Adrenal gland (tissue), 12 donors: Measurements from ENCODE around the gene UACA. TPM values are rescaled to one million over a fixed set of nuclear protein-coding genes. Genes with fewer than 3 reads are reported as not detected.
"Not testable (repeated sequence)": the region's sequence is repeated elsewhere in the genome, so short reads cannot be mapped to it uniquely, and the experiment has no call there.

ENCODE experiments used
- DNase-seq, 7 donors: peaks; one replicate each; pipeline ENCODE4 v3.0.0-alpha.2; 2019 to 2020
- H3K27ac ChIP-seq, 5 donors: fragments of 200-600 bp; sonication (generic) in 4 of 5; 1 replicate in 3 of 5; 2 replicates in 2 of 5; pipeline versions ENCODE4 v1.5.1 to v1.8.0; 2016 to 2020; ENCODE audit warnings: mild to moderate bottlenecking in 1 of 5
- H3K27me3 ChIP-seq: fragments of 200-600 bp; 2 replicates; pipeline ENCODE4 v1.8.0; 2021
- H3K36me3 ChIP-seq, 2 donors: fragments of 200-600 bp; replicated peaks in 1 of 2; 1 replicate in 1 of 2; 2 replicates in 1 of 2; pipeline versions ENCODE4 v1.5.1 to v1.8.0; 2018 to 2022
- H3K4me1 ChIP-seq, 2 donors: fragments of 200-600 bp; replicated peaks in 1 of 2; 1 replicate in 1 of 2; 2 replicates in 1 of 2; pipeline versions ENCODE4 v1.5.1 to v1.8.0; 2018 to 2021
- H3K4me3 ChIP-seq, 4 donors: fragments of 200-600 bp; sonication (generic) in 3 of 4; one replicate each; pipeline ENCODE4 v1.5.1; 2016 to 2018
- H3K9me3 ChIP-seq, 3 donors: fragments of 200-600 bp; sonication (generic) in 1 of 3; replicated peaks in 1 of 3; 1 replicate in 2 of 3; 2 replicates in 1 of 3; pipeline versions ENCODE4 v1.5.1 to v1.8.0; 2016 to 2021
- CTCF ChIP-seq, 6 experiments: fragments of 450-650 bp in 4 of 6; fragments of 200-600 bp in 2 of 6; sonication (generic) in 1 of 6; IDR thresholded peaks; 1 replicate in 5 of 6; 2 replicates in 1 of 6; pipeline versions ENCODE4 v1.5.1 to v1.8.0; 2016 to 2021; ENCODE audit warnings: antibody characterized with exemption in 6 of 6, mild to moderate bottlenecking in 2 of 6, moderate library complexity in 1 of 6
- POLR2A ChIP-seq, 2 donors: fragments of 450-650 bp; IDR thresholded peaks; one replicate each; pipeline ENCODE4 v1.6.1; 2017; ENCODE audit warnings: antibody characterized with exemption in 2 of 2, mild to moderate bottlenecking in 2 of 2, moderate library complexity in 1 of 2
- WGBS, 4 donors: extraction: QIAGEN DNeasy Blood & Tissue Kit in 2 of 4; methylation state at CpG; one replicate each; pipeline versions ENCODE4 v1.1.5 to v1.1.7; 2013 to 2017; 5-methylcytosine and 5-hydroxymethylcytosine counted together
- intact Hi-C, 2 donors: fragments of 100-400 bp; cut with DNase I; formaldehyde crosslinking; loops; one replicate each; pipeline versions ENCODE4 v1.14.1 to v1.15.0; 2022 to 2023
- polyA plus RNA-seq, 3 donors: library from polyadenylated mRNA; stranded (reverse); fragments of 200-250 nt in 2 of 3; fragments of 350-450 nt in 1 of 3; fragmentation: Illumina TruSeq in 1 of 3; extraction: RNeasy Lipid Tissue Mini Kit (QIAGEN cat#74804) in 1 of 3; gene quantifications; one replicate each; pipeline ENCODE4 v1.2.3, GENCODE V29; 2013 to 2014
- total RNA-seq, 9 donors: library from RNA; depleted of rRNA in 4 of 9; stranded (reverse); fragments of >200 nt in 4 of 9; fragments of 120-200 nt in 1 of 9; fragmentation: NEBNext Ultra II Directional in 1 of 9; extraction: Animal tissue kit (Norgen Biotek cat#: 25700) in 1 of 9; gene quantifications; one replicate each; pipeline versions ENCODE4 v1.1.0 to v1.2.4, GENCODE V29; 2013 to 2023
- donor health status: healthy with polysubstance abuse.
- donor health status: Bipolar disorder and iron deficiency.
- donor health status: DM: yes; HTN: yes; CAD: no.
- donor health status: DM: no; HTN: no; CAD: no.
- donor health status: DM: no; HTN: no; CAD: no.
- donor health status: DM: yes; HTN: yes; CAD: no.

The UACA gene
- total and polyA plus RNA-seq, 12 donors, result 16.7 to 186 (median 39.1) TPM

GRCh38 chr15:70618929-70619328 lies 144.4 kb downstream of the UACA start:
- WGBS, 4 donors, result 85 to 90% (median 88%) methylated on average over 3 of the region's 3 CpGs
- H3K4me1 ChIP-seq, result no peaks in the 10 kb centered on the region
- TF ChIP-seq CTCF (IDR thresholded peaks at IDR 0.05), result no peak
- TF ChIP-seq POLR2A (IDR thresholded peaks at IDR 0.05), result no peak
- H3K9me3 ChIP-seq, result peaks cover 0 to 12% (median 0%) of the 10 kb centered on the region in 3 donors
- H3K27ac ChIP-seq, result no peak overlapping the region
- intact Hi-C loops, result no loop called here
- no peak overlapping the region for H3K4me3 ChIP-seq
- no peaks in the 10 kb centered on the region for H3K27me3 ChIP-seq
- DNase-seq, result no peak
- no peaks in the 10 kb centered on the region for H3K36me3 ChIP-seq

GRCh38 chr15:70617911-70618287 lies 145.5 kb downstream of the UACA start:
- intact Hi-C loops, result no loop called here
- no peaks in the 10 kb centered on the region for H3K4me1 ChIP-seq
- H3K4me3 ChIP-seq, result no peak overlapping the region
- H3K36me3 ChIP-seq, result no peaks in the 10 kb centered on the region
- no peak for DNase-seq
- no peak overlapping the region for H3K27ac ChIP-seq
- no peaks in the 10 kb centered on the region for H3K27me3 ChIP-seq
- WGBS, 4 donors, result 81 to 90% (median 82%) methylated on average over 4 of the region's 4 CpGs
- TF ChIP-seq CTCF (IDR thresholded peaks at IDR 0.05) (no peak), POLR2A (IDR thresholded peaks at IDR 0.05) (no peak)
- H3K9me3 ChIP-seq, result peaks cover 0 to 11% (median 0%) of the 10 kb centered on the region in 3 donors

- no peak for DNase-seq
- 60 to 71% (median 66%) methylated on average over 4 of the region's 4 CpGs for WGBS, 4 donors
- intact Hi-C loops, result no loop called here
- no peaks in the 10 kb centered on the region for H3K4me1 ChIP-seq
- TF ChIP-seq POLR2A (IDR thresholded peaks at IDR 0.05) (no peak), CTCF (IDR thresholded peaks at IDR 0.05) (no peak)
- no peaks in the 10 kb centered on the region for H3K27me3 ChIP-seq
- H3K27ac ChIP-seq, result no peak overlapping the region
- H3K36me3 ChIP-seq, result no peaks in the 10 kb centered on the region
- no peak overlapping the region for H3K4me3 ChIP-seq
- peaks cover 0 to 5% (median 0%) of the 10 kb centered on the region in 3 donors for H3K9me3 ChIP-seq
Observed at GRCh38 chr15:70617076-70617910, 146.1 kb downstream of the UACA start.

- H3K27me3 ChIP-seq, H3K4me1 ChIP-seq, H3K36me3 ChIP-seq, H3K27ac ChIP-seq, intact Hi-C loops, H3K9me3 ChIP-seq, H3K4me3 ChIP-seq, DNase-seq: not testable (repeated sequence)
- WGBS, 4 donors, result 48 to 67% (median 54%) methylated on average over 2 of the region's 2 CpGs
Observed at GRCh38 chr15:70616311-70616756, 147.0 kb downstream of the UACA start.
